RWPE2 (cell line): ENCODE results near the gene USP5.

Experiments used
- ATAC-seq: fragments of 200-7000 bp; cut with Tn5 transposase; 3 replicates; pipeline ENCODE4 v1.9.1; 2021; ENCODE audit warnings: low read depth
- DNase-seq: peaks from one replicate; pipeline ENCODE4 v3.0.0-alpha.2; 2020; ENCODE audit warnings: low spot score
- H3K27ac ChIP-seq: fragments of 450-650 bp; 2 replicates; pipeline ENCODE4 v1.5.1; 2017; ENCODE audit warnings: mild to moderate bottlenecking; ENCODE audit not compliant: poor library complexity, severe bottlenecking
- H3K27me3 ChIP-seq: fragments of 250-450 bp; sonication (Bioruptor Pico); 2 replicates; pipeline ENCODE4 v1.5.1; 2021; ENCODE audit warnings: mild to moderate bottlenecking, moderate library complexity; ENCODE audit not compliant: insufficient read depth, poor library complexity, severe bottlenecking
- H3K36me3 ChIP-seq: fragments of 250-450 bp; sonication (Bioruptor Pico); 2 replicates; pipeline ENCODE4 v1.5.1; 2020; ENCODE audit warnings: low read depth, mild to moderate bottlenecking, moderate library complexity
- H3K4me1 ChIP-seq: fragments of 250-450 bp; sonication (Bioruptor Pico); 2 replicates; pipeline ENCODE4 v1.5.1; 2021; ENCODE audit warnings: mild to moderate bottlenecking, moderate library complexity; ENCODE audit not compliant: insufficient read depth, poor library complexity, severe bottlenecking
- H3K4me3 ChIP-seq: fragments of 250-450 bp; sonication (Bioruptor Pico); 2 replicates; pipeline ENCODE4 v1.5.1; 2021; ENCODE audit warnings: mild to moderate bottlenecking, moderate library complexity; ENCODE audit not compliant: severe bottlenecking
- H3K9me3 ChIP-seq: fragments of 250-450 bp; sonication (Bioruptor Pico); 2 replicates; pipeline ENCODE4 v1.5.1; 2021; ENCODE audit warnings: mild to moderate bottlenecking, moderate library complexity; ENCODE audit not compliant: severe bottlenecking
- CTCF ChIP-seq: fragments of 450-650 bp; IDR thresholded peaks from one replicate; pipeline ENCODE4 v1.5.1; 2017; ENCODE audit warnings: mild to moderate bottlenecking, moderate library complexity; ENCODE audit not compliant: poor library complexity, severe bottlenecking

The USP5 gene

GRCh38 chr12:6822426-6823135 is 29.4 kb upstream of the USP5 start:
- H3K27me3 ChIP-seq: peaks cover 20% of the 10 kb centered on the region
- no peak for DNase-seq
- H3K9me3 ChIP-seq: no peaks in the 10 kb centered on the region
- H3K27ac ChIP-seq: no peak overlapping the region
- no peak overlapping the region for H3K4me3 ChIP-seq
- no peak for ATAC-seq
- peaks cover 3% of the 10 kb centered on the region for H3K4me1 ChIP-seq
- H3K36me3 ChIP-seq: no peaks in the 10 kb centered on the region
- TF ChIP-seq CTCF: no peak

- Histone ChIP-seq H3K4me3 (no peak overlapping the region), H3K4me1 (peaks cover 3% of the 10 kb centered on the region), H3K27ac (no peak overlapping the region), H3K9me3 (no peaks in the 10 kb centered on the region), H3K27me3 (peaks cover 20% of the 10 kb centered on the region), H3K36me3 (no peaks in the 10 kb centered on the region)
- ATAC-seq (no peak), DNase-seq (no peak)
- no peak for TF ChIP-seq CTCF
Observed at GRCh38 chr12:6823182-6824084, 28.5 kb upstream of the USP5 start.

- Histone ChIP-seq H3K27ac (no peak overlapping the region), H3K27me3 (peaks cover 20% of the 10 kb centered on the region), H3K9me3 (no peaks in the 10 kb centered on the region), H3K36me3 (no peaks in the 10 kb centered on the region), H3K4me1 (peaks cover 3% of the 10 kb centered on the region), H3K4me3 (no peak overlapping the region)
- no peak for ATAC-seq
- no peak for TF ChIP-seq CTCF
- no peak for DNase-seq
Observed at GRCh38 chr12:6824085-6824775, 27.7 kb upstream of the USP5 start.

- H3K27me3 ChIP-seq: peaks cover 20% of the 10 kb centered on the region
- ATAC-seq: peak; percentile 30; the same call in 2 of the 3 replicates
- no peak overlapping the region for H3K27ac ChIP-seq
- no peaks in the 10 kb centered on the region for H3K9me3 ChIP-seq
- peaks cover 3% of the 10 kb centered on the region for H3K4me1 ChIP-seq
- no peak overlapping the region for H3K4me3 ChIP-seq
- TF ChIP-seq CTCF: no peak
- DNase-seq: no peak
- peaks cover 1% of the 10 kb centered on the region; the same call in 1 of the 2 replicates for H3K36me3 ChIP-seq
Observed at GRCh38 chr12:6824901-6825381, 27.0 kb upstream of the USP5 start.
